ENCODE measurements around the gene NTN1. TPM values are rescaled to one million over a fixed set of nuclear protein-coding genes. Genes with fewer than 3 reads are reported as not detected.

Gene NTN1
- total and polyA plus RNA-seq, 2 of the 4 experiments (the other 2 are of a cell fraction): under 0.01 to 0.07 TPM

- CTCF ChIA-PET: no interaction called here
- in situ Hi-C loops (cut with MboI; ENCODE audit: low sequenced_read_pairs): no loop called here
- BruUV-seq (replicated peaks): no TSS peak
Measured at GRCh38 chr17:8979715-8980114, 41.6 kb upstream of the NTN1 start.

More at GRCh38 chr17:8979715-8980114, 41.6 kb upstream of the NTN1 start:
- POLR2A ChIA-PET (ENCODE audit: unreplicated experiment): no interaction called here
- intact Hi-C loops (cut with micrococcal nuclease) (no loop called here), dilution Hi-C loops (cut with HindIII; ENCODE audit: low sequenced_read_pairs, unreplicated experiment) (no loop called here)
- H4K8ac ChIP-seq (ENCODE audit: low read depth in 2 of 2, low read length in 2 of 2): no peak overlapping the region
- H3K23ac ChIP-seq (ENCODE audit: low read depth, low read length): no peak overlapping the region
- no peaks in the 10 kb centered on the region for H3K36me3 ChIP-seq (ENCODE audit: control insufficient read depth, insufficient read depth, low read length)
- H3K4me1 ChIP-seq (ENCODE audit: control insufficient read depth, insufficient read depth, low read length): no peaks in the 10 kb centered on the region
- no peaks in the 10 kb centered on the region for H3K27me3 ChIP-seq (ENCODE audit: control insufficient read depth, insufficient read depth, low read length)
- H4K20me1 ChIP-seq (ENCODE audit: insufficient read depth, low read length): no peaks in the 10 kb centered on the region
- H3K9ac ChIP-seq (ENCODE audit: low read depth, low read length): no peak overlapping the region
- no peak overlapping the region for H3K4me2 ChIP-seq (ENCODE audit: low read depth, low read length)
- H3K56ac ChIP-seq (ENCODE audit: extremely low read depth, insufficient read depth, low read length): no peak overlapping the region
- H3K27ac ChIP-seq (ENCODE audit: insufficient read depth, low read length): no peak overlapping the region
- H3K14ac ChIP-seq (replicated peaks; ENCODE audit: low read depth, low read length): no peak overlapping the region
- no peak overlapping the region for H2AK9ac ChIP-seq (replicated peaks; ENCODE audit: low read depth, low read length, poor library complexity)
- no peak for ATAC-seq (ENCODE audit: low read depth)
- H3K18ac ChIP-seq (ENCODE audit: low read depth, low read length): no peak overlapping the region
- H2AFZ ChIP-seq (replicated peaks; ENCODE audit: low read length, poor library complexity): no peak overlapping the region
- no peaks in the 10 kb centered on the region for H3K9me3 ChIP-seq (ENCODE audit: control insufficient read depth, insufficient read depth, low read length)
- H4K5ac ChIP-seq (ENCODE audit: low read depth, low read length): no peak overlapping the region
- no peak overlapping the region for H3K4me3 ChIP-seq (ENCODE audit: insufficient read depth, low read depth, low read length)
- H4K91ac ChIP-seq (ENCODE audit: insufficient read depth, low read depth, low read length): no peak overlapping the region
- H2BK20ac ChIP-seq (ENCODE audit: low read depth, low read length): no peak overlapping the region
- no peak for DNase-seq
- no peak overlapping the region for H2AK5ac ChIP-seq (ENCODE audit: low read depth, low read length)
- H2BK15ac ChIP-seq (ENCODE audit: low read depth, low read length): no peak overlapping the region
- no peak overlapping the region for H2BK120ac ChIP-seq (ENCODE audit: low read depth, low read length)
- H2BK5ac ChIP-seq (ENCODE audit: low read depth, low read length, poor library complexity, severe bottlenecking): no peak overlapping the region
- H3K9me1 ChIP-seq (ENCODE audit: insufficient read depth, low read length): no peaks in the 10 kb centered on the region
- no peak overlapping the region for H3K4ac ChIP-seq (ENCODE audit: low read depth, low read length)
- H3K79me1 ChIP-seq (ENCODE audit: low read depth in 1 of 2, low read length in 2 of 2): no peaks in the 10 kb centered on the region
- TF ChIP-seq FOS (IDR thresholded peaks at IDR 0.05; ENCODE audit: low read depth, low read length): no peak
- no peak for TF ChIP-seq MAFK (IDR thresholded peaks at IDR 0.05; ENCODE audit: low read depth, low read length)
- no peak for TF ChIP-seq RAD21 (IDR thresholded peaks at IDR 0.05; ENCODE audit: low read length)
